Parathyroid adenoma (tissue), 2 donors: ENCODE measurements around the gene NPIPB2.
"Not testable (repeated sequence)": the region's sequence is repeated elsewhere in the genome, so short reads cannot be mapped to it uniquely, and the experiment has no call there.

Experiments
- H2AFZ ChIP-seq: fragments of 300-600 bp; sonication (generic); one replicate; pipeline ENCODE4 v1.7.0; 2017; ENCODE audit warnings: antibody characterized with exemption, mild to moderate bottlenecking
- H3K27ac ChIP-seq: fragments of 300-600 bp; sonication (generic); one replicate; pipeline ENCODE4 v1.7.0; 2017
- H3K27me3 ChIP-seq: fragments of 300-600 bp; sonication (generic); one replicate; pipeline ENCODE4 v1.7.0; 2017; ENCODE audit warnings: low read length; ENCODE audit not compliant: control insufficient read depth, insufficient read depth
- H3K36me3 ChIP-seq: fragments of 300-600 bp; sonication (generic); one replicate; pipeline ENCODE4 v1.7.0; 2017; ENCODE audit warnings: low read length; ENCODE audit not compliant: control insufficient read depth, insufficient read depth
- H3K4me1 ChIP-seq: fragments of 300-600 bp; sonication (generic); one replicate; pipeline ENCODE4 v1.7.0; 2017; ENCODE audit warnings: control low read depth
- H3K4me2 ChIP-seq: fragments of 300-600 bp; sonication (generic); one replicate; pipeline ENCODE4 v1.7.0; 2017; ENCODE audit warnings: low read length
- H3K4me3 ChIP-seq: fragments of 300-600 bp; sonication (generic); one replicate; pipeline ENCODE4 v1.7.0; 2017; ENCODE audit warnings: low read depth, low read length
- H3K79me2 ChIP-seq: fragments of 300-600 bp; sonication (generic); one replicate; pipeline ENCODE4 v1.7.0; 2017; ENCODE audit warnings: control low read depth
- H3K9ac ChIP-seq: fragments of 300-600 bp; sonication (generic); one replicate; pipeline ENCODE4 v1.7.0; 2017; ENCODE audit warnings: mild to moderate bottlenecking
- H3K9me3 ChIP-seq: fragments of 300-600 bp; sonication (generic); one replicate; pipeline ENCODE4 v1.7.0; 2017; ENCODE audit warnings: low read length; ENCODE audit not compliant: control insufficient read depth
- CTCF ChIP-seq: fragments of 300-600 bp; sonication (generic); IDR thresholded peaks from one replicate; pipeline ENCODE4 v1.7.0; 2017; ENCODE audit warnings: antibody characterized with exemption, mild to moderate bottlenecking
- donor health status: primary hyperparathyroidism.

The NPIPB2 gene

GRCh38 chr16:11967195-11967911 lies 25.5 kb upstream of the NPIPB2 start:
- Histone ChIP-seq H3K9ac (no peak overlapping the region), H3K4me1 (peaks cover 18% of the 10 kb centered on the region), H3K4me3 (no peak overlapping the region), H3K79me2 (no peaks in the 10 kb centered on the region), H3K9me3 (no peaks in the 10 kb centered on the region), H3K4me2 (no peak overlapping the region), H3K27ac (no peak overlapping the region), H3K36me3 (no peaks in the 10 kb centered on the region), H3K27me3 (no peaks in the 10 kb centered on the region), H2AFZ (no peak overlapping the region)
- TF ChIP-seq CTCF: no peak

GRCh38 chr16:11966173-11966572 lies 24.3 kb upstream of the NPIPB2 start:
- H3K4me3 ChIP-seq: no peak overlapping the region
- H3K79me2 ChIP-seq: no peaks in the 10 kb centered on the region
- H3K27ac ChIP-seq: no peak overlapping the region
- H2AFZ ChIP-seq: no peak overlapping the region
- H3K4me1 ChIP-seq: peaks cover 15% of the 10 kb centered on the region
- H3K27me3 ChIP-seq: no peaks in the 10 kb centered on the region
- no peaks in the 10 kb centered on the region for H3K9me3 ChIP-seq
- no peak overlapping the region for H3K4me2 ChIP-seq
- H3K9ac ChIP-seq: no peak overlapping the region
- TF ChIP-seq CTCF: no peak
- H3K36me3 ChIP-seq: no peaks in the 10 kb centered on the region

GRCh38 chr16:11964761-11965551 lies 23.1 kb upstream of the NPIPB2 start, which contains the start of gene TNFRSF17:
Gene TNFRSF17 (plus strand): TSS chr16:11965210. CDS start chr16:11965325, 115 bp downstream.
- H3K36me3 ChIP-seq: no peaks in the 10 kb centered on the region
- no peaks in the 10 kb centered on the region for H3K27me3 ChIP-seq
- H3K4me2 ChIP-seq: peak within 1 kb of the TSS; percentile 25
- H3K79me2 ChIP-seq: no peaks in the 10 kb centered on the region
- H3K9ac ChIP-seq: no peak within 1 kb of the TSS
- no peak within 1 kb of the TSS for H3K4me3 ChIP-seq
- no peak for TF ChIP-seq CTCF
- peaks cover 15% of the 10 kb centered on the region for H3K4me1 ChIP-seq
- H3K27ac ChIP-seq: no peak within 1 kb of the TSS
- peak within 1 kb of the TSS; percentile 60 for H2AFZ ChIP-seq
- H3K9me3 ChIP-seq: no peaks in the 10 kb centered on the region

- Histone ChIP-seq H3K79me2 (no peaks in the 10 kb centered on the region), H3K4me3 (no peak overlapping the region), H2AFZ (no peak overlapping the region), H3K36me3 (no peaks in the 10 kb centered on the region), H3K27ac (no peak overlapping the region), H3K4me1 (peaks cover 16% of the 10 kb centered on the region), H3K9me3 (no peaks in the 10 kb centered on the region), H3K4me2 (no peak overlapping the region), H3K27me3 (no peaks in the 10 kb centered on the region), H3K9ac (no peak overlapping the region)
- TF ChIP-seq CTCF: no peak
Measured at GRCh38 chr16:11963706-11964105, 21.9 kb upstream of the NPIPB2 start.

- H3K4me1 ChIP-seq: peaks cover 13% of the 10 kb centered on the region
- H2AFZ ChIP-seq, H3K27me3 ChIP-seq, H3K79me2 ChIP-seq, H3K9me3 ChIP-seq, H3K4me2 ChIP-seq, H3K9ac ChIP-seq, H3K27ac ChIP-seq, H3K4me3 ChIP-seq, H3K36me3 ChIP-seq: not testable (repeated sequence)
Measured at GRCh38 chr16:11962978-11963377, 21.1 kb upstream of the NPIPB2 start.

- H3K27me3 ChIP-seq, H3K9ac ChIP-seq, H3K79me2 ChIP-seq, H3K4me2 ChIP-seq, H3K9me3 ChIP-seq, H2AFZ ChIP-seq, H3K27ac ChIP-seq, H3K4me3 ChIP-seq, H3K36me3 ChIP-seq: not testable (repeated sequence)
- peaks cover 13% of the 10 kb centered on the region for H3K4me1 ChIP-seq
Measured at GRCh38 chr16:11962457-11962856, 20.6 kb upstream of the NPIPB2 start.
